K562 (cell line): ENCODE results near the gene GJD2.

Source experiments
- POLR2A ChIP-seq: fragments of 450-650 bp; conservative IDR thresholded peaks from 2 replicates; pipeline ENCODE4 v1.6.1; 2016
- SNIP1 ChIP-seq: fragments of 450-650 bp; IDR thresholded peaks from 2 replicates; pipeline ENCODE4 v1.7.1; 2017; ENCODE audit warnings: low read depth, mild to moderate bottlenecking
- YY1 ChIP-seq, 3 experiments: IDR thresholded peaks; 2 replicates each; pipeline ENCODE4 v1.6.1; 2011; ENCODE audit warnings: low read length in 2 of 3, mild to moderate bottlenecking in 2 of 3, moderate library complexity in 2 of 3, borderline replicate concordance in 1 of 3, control low read depth in 1 of 3, low read depth in 1 of 3; ENCODE audit not compliant: insufficient read depth in 3 of 3, insufficient replicate concordance in 2 of 3, control insufficient read depth in 1 of 3, insufficient read length in 1 of 3; ENCODE audit errors: extremely low read depth in 1 of 3
- ZNF431 ChIP-seq: sonication (generic); formaldehyde crosslinking; IDR thresholded peaks from 2 replicates; pipeline ENCODE4 v1.8.0; 2022; ENCODE audit warnings: mild to moderate bottlenecking, missing genetic modification reagents
- TF ChIP-seq, protein P1 (sequence below): fragments of 450-650 bp; conservative IDR thresholded peaks from 2 replicates; pipeline ENCODE4 v1.6.1; 2016; ENCODE audit warnings: missing genetic modification characterization, low read depth, mild to moderate bottlenecking, control low read depth, missing compliant biosample characterization

GRCh38 chr15:34739346-34739745, 15.5 kb downstream of the GJD2 start:
- TF ChIP-seq POLR2A (no peak), SNIP1 (no peak), YY1 (IDR thresholded peaks at IDR 0.05; ENCODE audit: borderline replicate concordance in 1 of 3, control insufficient read depth in 1 of 3, extremely low read depth in 1 of 3, insufficient read depth in 3 of 3, insufficient read length in 1 of 3, insufficient replicate concordance in 2 of 3, low read depth in 1 of 3, low read length in 2 of 3) (no peak), ZNF431 (CRISPR knock-in tag) (no peak)
- TF ChIP-seq, protein P1, sequence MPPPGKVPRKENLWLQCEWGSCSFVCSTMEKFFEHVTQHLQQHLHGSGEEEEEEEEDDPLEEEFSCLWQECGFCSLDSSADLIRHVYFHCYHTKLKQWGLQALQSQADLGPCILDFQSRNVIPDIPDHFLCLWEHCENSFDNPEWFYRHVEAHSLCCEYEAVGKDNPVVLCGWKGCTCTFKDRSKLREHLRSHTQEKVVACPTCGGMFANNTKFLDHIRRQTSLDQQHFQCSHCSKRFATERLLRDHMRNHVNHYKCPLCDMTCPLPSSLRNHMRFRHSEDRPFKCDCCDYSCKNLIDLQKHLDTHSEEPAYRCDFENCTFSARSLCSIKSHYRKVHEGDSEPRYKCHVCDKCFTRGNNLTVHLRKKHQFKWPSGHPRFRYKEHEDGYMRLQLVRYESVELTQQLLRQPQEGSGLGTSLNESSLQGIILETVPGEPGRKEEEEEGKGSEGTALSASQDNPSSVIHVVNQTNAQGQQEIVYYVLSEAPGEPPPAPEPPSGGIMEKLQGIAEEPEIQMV (tag), result no peak
